Neural cell (in vitro differentiated cells): ENCODE measurements around the gene ITGA2B.

Experiments used
- EP300 ChIP-seq: fragments of 450-650 bp; conservative IDR thresholded peaks from 2 replicates; pipeline ENCODE4 v1.6.1; 2014; ENCODE audit warnings: antibody characterized with exemption, mild to moderate bottlenecking, moderate library complexity; ENCODE audit not compliant: poor library complexity, severe bottlenecking
- EZH2 ChIP-seq: fragments of 200-600, 300-800 bp; shearing (Covaris generic), sonication (generic); IDR thresholded peaks from 2 replicates; pipeline ENCODE4 v1.6.1; 2014; ENCODE audit warnings: antibody characterized with exemption, low read length, borderline replicate concordance, mild to moderate bottlenecking; ENCODE audit not compliant: insufficient read depth, poor library complexity, severe bottlenecking
- MXI1 ChIP-seq: fragments of 450-650 bp; conservative IDR thresholded peaks from 2 replicates; pipeline ENCODE4 v1.6.1; 2014; ENCODE audit warnings: antibody characterized with exemption, mild to moderate bottlenecking; ENCODE audit not compliant: poor library complexity, severe bottlenecking
- POLR2AphosphoS5 ChIP-seq: IDR thresholded peaks from 2 replicates; pipeline ENCODE4 v1.6.1; 2012
- RAD21 ChIP-seq: fragments of 450-650 bp; conservative IDR thresholded peaks from 2 replicates; pipeline ENCODE4 v1.6.1; 2014; ENCODE audit warnings: antibody characterized with exemption, mild to moderate bottlenecking, moderate library complexity
- TAF1 ChIP-seq: IDR thresholded peaks from 2 replicates; pipeline ENCODE4 v1.6.1; 2012; ENCODE audit warnings: low read depth
- TF ChIP-seq, protein P1 (sequence below): fragments of 450-650 bp; IDR thresholded peaks from 2 replicates; pipeline ENCODE4 v1.5.1; 2014; ENCODE audit warnings: antibody characterized with exemption, mild to moderate bottlenecking, moderate library complexity; ENCODE audit not compliant: poor library complexity, severe bottlenecking

DNA sequence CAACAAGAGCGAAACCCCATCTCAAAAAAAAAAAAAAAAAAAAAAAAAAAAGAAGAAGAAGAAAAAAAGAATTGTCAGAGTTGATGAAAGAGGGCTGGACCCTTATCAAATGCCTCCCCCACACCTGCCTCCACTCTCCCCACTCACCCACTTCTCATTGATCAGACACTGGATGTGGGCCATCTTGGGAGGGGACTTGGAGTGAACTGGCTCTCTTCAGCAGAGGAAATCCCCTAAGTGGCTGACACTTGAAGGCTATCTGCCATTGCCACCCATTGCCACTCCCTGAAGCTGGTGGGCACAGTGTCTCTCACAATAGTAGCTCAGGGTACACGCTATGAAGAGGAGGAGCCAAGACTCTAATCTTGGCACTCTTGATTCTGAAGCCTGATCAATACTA is 1.6 kb downstream of the ITGA2B start:
- TF ChIP-seq MXI1: no peak
- TF ChIP-seq EZH2: no peak
- TF ChIP-seq, protein P1, sequence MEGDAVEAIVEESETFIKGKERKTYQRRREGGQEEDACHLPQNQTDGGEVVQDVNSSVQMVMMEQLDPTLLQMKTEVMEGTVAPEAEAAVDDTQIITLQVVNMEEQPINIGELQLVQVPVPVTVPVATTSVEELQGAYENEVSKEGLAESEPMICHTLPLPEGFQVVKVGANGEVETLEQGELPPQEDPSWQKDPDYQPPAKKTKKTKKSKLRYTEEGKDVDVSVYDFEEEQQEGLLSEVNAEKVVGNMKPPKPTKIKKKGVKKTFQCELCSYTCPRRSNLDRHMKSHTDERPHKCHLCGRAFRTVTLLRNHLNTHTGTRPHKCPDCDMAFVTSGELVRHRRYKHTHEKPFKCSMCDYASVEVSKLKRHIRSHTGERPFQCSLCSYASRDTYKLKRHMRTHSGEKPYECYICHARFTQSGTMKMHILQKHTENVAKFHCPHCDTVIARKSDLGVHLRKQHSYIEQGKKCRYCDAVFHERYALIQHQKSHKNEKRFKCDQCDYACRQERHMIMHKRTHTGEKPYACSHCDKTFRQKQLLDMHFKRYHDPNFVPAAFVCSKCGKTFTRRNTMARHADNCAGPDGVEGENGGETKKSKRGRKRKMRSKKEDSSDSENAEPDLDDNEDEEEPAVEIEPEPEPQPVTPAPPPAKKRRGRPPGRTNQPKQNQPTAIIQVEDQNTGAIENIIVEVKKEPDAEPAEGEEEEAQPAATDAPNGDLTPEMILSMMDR: no peak
- no peak for TF ChIP-seq EP300
- TF ChIP-seq POLR2AphosphoS5: no peak
- no peak for TF ChIP-seq RAD21
- TF ChIP-seq TAF1: no peak
